ENCODE data around the gene MUC5B. TPM values are rescaled to one million over a fixed set of nuclear protein-coding genes. Genes with fewer than 3 reads are reported as not detected.

Gene MUC5B
- total and polyA plus RNA-seq, 4 donors: 0.17 to 0.95 (median 0.50) TPM; not detected in 1

DNA sequence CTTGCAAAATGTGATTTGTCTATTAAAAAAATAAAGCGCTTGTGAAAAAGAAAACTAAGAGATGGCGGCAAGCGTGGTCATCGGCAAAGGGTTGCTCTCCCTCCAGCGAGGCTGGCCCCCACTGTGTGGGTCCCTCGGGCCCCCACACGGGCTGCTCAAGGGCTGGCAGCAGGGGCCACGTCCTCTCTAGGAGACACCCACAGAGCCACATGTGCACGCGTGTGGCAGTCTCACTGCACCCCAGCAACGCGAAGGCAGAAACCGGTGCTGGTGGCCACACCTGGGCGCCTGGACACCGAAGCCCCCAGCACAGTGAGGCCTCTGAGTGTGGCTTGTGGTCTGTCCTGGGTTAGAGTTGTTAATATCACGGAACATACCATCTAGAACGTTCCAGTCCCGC, 52.2 kb downstream of the MUC5B start (continued):
- TF ChIP-seq, protein P1, sequence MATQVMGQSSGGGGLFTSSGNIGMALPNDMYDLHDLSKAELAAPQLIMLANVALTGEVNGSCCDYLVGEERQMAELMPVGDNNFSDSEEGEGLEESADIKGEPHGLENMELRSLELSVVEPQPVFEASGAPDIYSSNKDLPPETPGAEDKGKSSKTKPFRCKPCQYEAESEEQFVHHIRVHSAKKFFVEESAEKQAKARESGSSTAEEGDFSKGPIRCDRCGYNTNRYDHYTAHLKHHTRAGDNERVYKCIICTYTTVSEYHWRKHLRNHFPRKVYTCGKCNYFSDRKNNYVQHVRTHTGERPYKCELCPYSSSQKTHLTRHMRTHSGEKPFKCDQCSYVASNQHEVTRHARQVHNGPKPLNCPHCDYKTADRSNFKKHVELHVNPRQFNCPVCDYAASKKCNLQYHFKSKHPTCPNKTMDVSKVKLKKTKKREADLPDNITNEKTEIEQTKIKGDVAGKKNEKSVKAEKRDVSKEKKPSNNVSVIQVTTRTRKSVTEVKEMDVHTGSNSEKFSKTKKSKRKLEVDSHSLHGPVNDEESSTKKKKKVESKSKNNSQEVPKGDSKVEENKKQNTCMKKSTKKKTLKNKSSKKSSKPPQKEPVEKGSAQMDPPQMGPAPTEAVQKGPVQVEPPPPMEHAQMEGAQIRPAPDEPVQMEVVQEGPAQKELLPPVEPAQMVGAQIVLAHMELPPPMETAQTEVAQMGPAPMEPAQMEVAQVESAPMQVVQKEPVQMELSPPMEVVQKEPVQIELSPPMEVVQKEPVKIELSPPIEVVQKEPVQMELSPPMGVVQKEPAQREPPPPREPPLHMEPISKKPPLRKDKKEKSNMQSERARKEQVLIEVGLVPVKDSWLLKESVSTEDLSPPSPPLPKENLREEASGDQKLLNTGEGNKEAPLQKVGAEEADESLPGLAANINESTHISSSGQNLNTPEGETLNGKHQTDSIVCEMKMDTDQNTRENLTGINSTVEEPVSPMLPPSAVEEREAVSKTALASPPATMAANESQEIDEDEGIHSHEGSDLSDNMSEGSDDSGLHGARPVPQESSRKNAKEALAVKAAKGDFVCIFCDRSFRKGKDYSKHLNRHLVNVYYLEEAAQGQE (IDR thresholded peaks at IDR 0.05): no peak

- 83% methylated on average over 32 of the region's 32 CpGs for WGBS
- no peak overlapping the region for H3K4me3 ChIP-seq (ENCODE audit: low read depth in 1 of 3, low read length in 3 of 3)
- H3K27ac ChIP-seq (ENCODE audit: low read depth in 1 of 2, low read length in 2 of 2): no peak overlapping the region
- no peak overlapping the region for H3K9ac ChIP-seq (ENCODE audit: low read depth in 1 of 2, low read length in 2 of 2)
- H3K27me3 ChIP-seq (ENCODE audit: control insufficient read depth in 4 of 4, insufficient read depth in 4 of 4, low read length in 3 of 4): no peaks in the 10 kb centered on the region
- H3K9me3 ChIP-seq (ENCODE audit: control insufficient read depth in 4 of 4, low read length in 3 of 4): no peaks in the 10 kb centered on the region
- no peak for DNase-seq (ENCODE audit: low spot score)
- TF ChIP-seq SP1 (IDR thresholded peaks at IDR 0.05) (no peak), FOXA2 (IDR thresholded peaks at IDR 0.05) (no peak), HNF4A (conservative IDR thresholded peaks at IDR 0.05) (no peak)
- H3K4me1 ChIP-seq (ENCODE audit: control insufficient read depth in 4 of 4, insufficient read depth in 4 of 4, low read length in 3 of 4): no peaks in the 10 kb centered on the region
- H3K36me3 ChIP-seq (ENCODE audit: control insufficient read depth in 4 of 4, insufficient read depth in 3 of 4, low read depth in 1 of 4, low read length in 3 of 4): peaks cover 18 to 64% (median 23%) of the 10 kb centered on the region in 4 donors
Observed at GRCh38 chr11:1276041-1276790, 53.4 kb downstream of the MUC5B start.

GRCh38 chr11:1276866-1277615, 54.2 kb downstream of the MUC5B start:
- H3K27ac ChIP-seq (ENCODE audit: low read depth in 1 of 2, low read length in 2 of 2): no peak overlapping the region
- no peak overlapping the region for H3K9ac ChIP-seq (ENCODE audit: low read depth in 1 of 2, low read length in 2 of 2)
- H3K36me3 ChIP-seq (ENCODE audit: control insufficient read depth in 4 of 4, insufficient read depth in 3 of 4, low read depth in 1 of 4, low read length in 3 of 4): peaks cover 26 to 72% (median 29%) of the 10 kb centered on the region in 4 donors
- WGBS: 92% methylated on average over 37 of the region's 37 CpGs
- H3K4me3 ChIP-seq (ENCODE audit: low read depth in 1 of 3, low read length in 3 of 3): no peak overlapping the region
- no peaks in the 10 kb centered on the region for H3K9me3 ChIP-seq (ENCODE audit: control insufficient read depth in 4 of 4, low read length in 3 of 4)
- no peaks in the 10 kb centered on the region for H3K27me3 ChIP-seq (ENCODE audit: control insufficient read depth in 4 of 4, insufficient read depth in 4 of 4, low read length in 3 of 4)
- TF ChIP-seq YY1 (IDR thresholded peaks at IDR 0.05) (no peak), NR2F2 (IDR thresholded peaks at IDR 0.05) (no peak), GABPA (IDR thresholded peaks at IDR 0.05 in 1 of 2, conservative IDR thresholded peaks at IDR 0.05 in 1 of 2) (no peak), SP1 (IDR thresholded peaks at IDR 0.05) (no peak), JUND (IDR thresholded peaks at IDR 0.05) (no peak), RXRA (IDR thresholded peaks at IDR 0.05) (no peak), CTCF (IDR thresholded peaks at IDR 0.05; ENCODE audit: low read depth, low read length, missing input control) (no peak)
- TF ChIP-seq, protein P1 (IDR thresholded peaks at IDR 0.05): no peak
- no peak for DNase-seq (ENCODE audit: low spot score)
- peaks cover 0 to 2% (median 0%) of the 10 kb centered on the region in 4 donors for H3K4me1 ChIP-seq (ENCODE audit: control insufficient read depth in 4 of 4, insufficient read depth in 4 of 4, low read length in 3 of 4)

Data from liver (tissue), 9 donors.